Bronchial epithelial cell (primary cell): ENCODE results near the gene DMRTC2. TPM values are rescaled to one million over a fixed set of nuclear protein-coding genes. Genes with fewer than 3 reads are reported as not detected.
A peak's percentile ranks its signal among the peaks of the same experiment; 100 is the strongest.

Source experiments
- DNase-seq: peaks from one replicate; pipeline ENCODE4 v3.0.0-alpha.2; 2010; ENCODE audit warnings: low read depth
- FAIRE-seq: peaks from 2 replicates; lab custom pipeline; 2011; peaks lifted over from hg19 to GRCh38; lab: Jason Lieb, UNC
- H3K27me3 ChIP-seq: 2 replicates; pipeline ENCODE4 v1.5.1; 2011; ENCODE audit warnings: low read length; ENCODE audit not compliant: control insufficient read depth, insufficient read depth
- H3K36me3 ChIP-seq: 2 replicates; pipeline ENCODE4 v1.5.1; 2011; ENCODE audit warnings: low read length; ENCODE audit not compliant: control insufficient read depth, insufficient read depth
- H3K4me3 ChIP-seq: 2 replicates; pipeline ENCODE4 v1.5.1; 2011; ENCODE audit warnings: mild to moderate bottlenecking, low read depth, low read length, control low read depth
- total RNA-seq: library from RNA; depleted of rRNA; stranded (reverse); fragments of >200 nt; gene quantifications from 2 replicates; pipeline ENCODE4 v1.2.1, GENCODE V29; 2014
- TF ChIP-seq, protein P1 (sequence below): IDR thresholded peaks from 2 replicates; pipeline ENCODE4 v1.5.1; 2011; ENCODE audit warnings: mild to moderate bottlenecking, moderate library complexity, low read length, control low read depth, inconsistent platforms; ENCODE audit not compliant: insufficient read depth, severe bottlenecking

The DMRTC2 gene
- total RNA-seq, 1 donor from 2014 or later: not detected

- no peaks in the 10 kb centered on the region for H3K36me3 ChIP-seq
- FAIRE-seq (no peak), DNase-seq (no peak)
- TF ChIP-seq, protein P1, sequence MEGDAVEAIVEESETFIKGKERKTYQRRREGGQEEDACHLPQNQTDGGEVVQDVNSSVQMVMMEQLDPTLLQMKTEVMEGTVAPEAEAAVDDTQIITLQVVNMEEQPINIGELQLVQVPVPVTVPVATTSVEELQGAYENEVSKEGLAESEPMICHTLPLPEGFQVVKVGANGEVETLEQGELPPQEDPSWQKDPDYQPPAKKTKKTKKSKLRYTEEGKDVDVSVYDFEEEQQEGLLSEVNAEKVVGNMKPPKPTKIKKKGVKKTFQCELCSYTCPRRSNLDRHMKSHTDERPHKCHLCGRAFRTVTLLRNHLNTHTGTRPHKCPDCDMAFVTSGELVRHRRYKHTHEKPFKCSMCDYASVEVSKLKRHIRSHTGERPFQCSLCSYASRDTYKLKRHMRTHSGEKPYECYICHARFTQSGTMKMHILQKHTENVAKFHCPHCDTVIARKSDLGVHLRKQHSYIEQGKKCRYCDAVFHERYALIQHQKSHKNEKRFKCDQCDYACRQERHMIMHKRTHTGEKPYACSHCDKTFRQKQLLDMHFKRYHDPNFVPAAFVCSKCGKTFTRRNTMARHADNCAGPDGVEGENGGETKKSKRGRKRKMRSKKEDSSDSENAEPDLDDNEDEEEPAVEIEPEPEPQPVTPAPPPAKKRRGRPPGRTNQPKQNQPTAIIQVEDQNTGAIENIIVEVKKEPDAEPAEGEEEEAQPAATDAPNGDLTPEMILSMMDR: no peak
- H3K4me3 ChIP-seq: no peak overlapping the region
- H3K27me3 ChIP-seq: peaks cover 4% of the 10 kb centered on the region
Observed at GRCh38 chr19:41853344-41853743, 8.5 kb downstream of the DMRTC2 start.

GRCh38 chr19:41853768-41854167 lies 8.9 kb downstream of the DMRTC2 start:
- H3K4me3 ChIP-seq: no peak overlapping the region
- DNase-seq (no peak), FAIRE-seq (no peak)
- H3K27me3 ChIP-seq: peaks cover 2% of the 10 kb centered on the region
- TF ChIP-seq, protein P1: no peak
- no peaks in the 10 kb centered on the region for H3K36me3 ChIP-seq

DNA sequence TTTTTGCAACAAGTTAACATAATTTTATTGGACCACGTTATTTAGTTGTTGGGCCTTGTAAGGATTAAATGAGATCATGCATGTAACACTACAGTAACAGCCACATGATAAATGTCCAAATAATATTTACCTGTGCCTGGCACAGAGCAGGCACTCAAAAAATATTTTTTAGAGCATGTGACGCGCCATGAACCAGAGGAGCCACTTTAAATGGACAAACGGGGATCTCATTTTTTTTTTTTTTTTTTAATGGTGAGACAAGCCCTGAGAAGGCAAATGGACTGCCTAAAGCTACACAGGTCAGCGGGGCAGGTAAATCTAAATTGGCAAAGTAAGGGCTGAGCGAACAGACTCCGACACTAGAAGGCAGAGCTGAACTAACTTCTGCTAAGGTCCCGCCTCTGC lies 14.4 kb downstream of the DMRTC2 start:
- no peak for FAIRE-seq
- TF ChIP-seq, protein P1: no peak

DNA sequence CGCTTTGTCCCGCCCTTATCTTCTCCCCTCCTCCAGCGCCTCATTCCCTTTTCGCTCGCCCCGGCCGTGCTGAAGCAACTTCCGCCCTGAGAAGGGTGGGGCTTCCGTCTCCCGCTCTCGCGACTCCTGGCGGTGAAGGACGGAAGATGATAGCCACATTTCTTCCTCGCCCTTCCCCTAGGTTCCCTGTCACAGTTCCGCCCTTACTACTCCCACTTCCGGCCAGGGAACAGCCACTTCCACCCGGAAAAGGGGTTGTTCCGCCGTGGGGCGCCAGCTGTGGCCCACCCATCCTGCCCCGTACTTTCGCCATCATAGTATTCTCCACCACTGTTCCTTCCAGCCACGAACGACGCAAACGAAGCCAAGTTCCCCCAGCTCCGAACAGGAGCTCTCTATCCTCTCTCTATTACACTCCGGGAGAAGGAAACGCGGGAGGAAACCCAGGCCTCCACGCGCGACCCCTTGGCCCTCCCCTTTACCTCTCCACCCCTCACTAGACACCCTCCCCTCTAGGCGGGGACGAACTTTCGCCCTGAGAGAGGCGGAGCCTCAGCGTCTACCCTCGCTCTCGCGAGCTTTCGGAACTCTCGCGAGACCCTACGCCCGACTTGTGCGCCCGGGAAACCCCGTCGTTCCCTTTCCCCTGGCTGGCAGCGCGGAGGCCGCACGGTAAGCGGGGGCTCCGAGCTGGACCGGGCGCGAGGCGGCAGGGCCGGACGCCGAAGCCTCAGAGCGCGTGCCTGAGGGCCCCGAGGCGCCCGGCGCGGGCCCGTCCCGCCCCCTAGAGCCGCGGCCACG lies 15.0 kb downstream of the DMRTC2 start, which contains the start of gene RPS19:
Gene RPS19, plus strand, starts transcription at position 638 of the 801 bp plus-strand sequence. CDS start 520 bp downstream, outside the sequence.
- peak; percentile 13 for FAIRE-seq
- no peaks in the 10 kb centered on the region for H3K27me3 ChIP-seq
- DNase-seq: peak; percentile 95
- peak within 1 kb of the TSS; percentile 93 for H3K4me3 ChIP-seq
- peaks cover 36% of the 10 kb centered on the region for H3K36me3 ChIP-seq
- TF ChIP-seq, protein P1: peak; percentile 68

More for the DNA sequence above, 14.4 kb downstream of the DMRTC2 start:
- Histone ChIP-seq H3K36me3 (peaks cover 30% of the 10 kb centered on the region), H3K27me3 (no peaks in the 10 kb centered on the region), H3K4me3 (no peak overlapping the region)
- no peak for DNase-seq

DNA sequence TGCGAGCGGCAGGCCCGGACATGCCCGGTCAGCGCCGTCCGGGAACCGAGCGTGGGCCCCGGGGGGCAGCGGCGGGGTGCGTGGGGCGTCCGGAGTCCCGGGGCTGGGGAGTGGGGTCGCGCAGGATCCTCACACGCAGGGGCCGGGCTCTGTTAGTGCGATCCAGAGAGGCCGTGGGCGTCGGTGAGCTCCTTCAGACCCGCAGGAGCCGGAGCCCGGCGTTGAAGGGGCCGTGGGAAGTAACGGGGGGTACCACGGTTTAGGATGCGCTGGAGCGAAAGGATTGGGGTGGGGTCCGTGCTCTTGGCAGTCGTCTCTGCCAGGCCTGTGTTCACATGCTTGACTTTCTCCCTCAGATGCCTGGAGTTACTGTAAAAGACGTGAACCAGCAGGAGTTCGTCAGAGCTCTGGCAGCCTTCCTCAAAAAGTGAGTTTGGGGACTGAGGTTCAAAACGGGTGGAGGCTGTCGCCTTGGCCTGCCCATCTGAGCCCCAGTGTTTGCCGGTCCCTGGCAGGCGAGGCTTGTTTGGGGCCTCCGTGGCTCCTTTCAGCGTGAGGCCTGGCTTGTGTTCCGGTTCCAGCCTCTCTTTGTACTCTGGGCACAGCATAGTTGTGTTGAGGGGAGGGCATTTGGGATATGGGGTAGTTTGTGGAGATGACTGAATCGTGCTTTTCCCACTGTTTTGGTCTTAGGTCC lies 15.7 kb downstream of the DMRTC2 start:
- Histone ChIP-seq H3K36me3 (peaks cover 40% of the 10 kb centered on the region), H3K27me3 (no peaks in the 10 kb centered on the region), H3K4me3 (peak overlapping the region; percentile 93)
- TF ChIP-seq, protein P1: no peak
- DNase-seq: no peak
- FAIRE-seq: no peak
